Activated T-helper 17 cell treated with anti-CD3 and anti-CD28 coated beads, Interleukin-2, amount 50 U/mL, for 72 hours (primary cell): ENCODE measurements around the gene FANK1. TPM values are rescaled to one million over a fixed set of nuclear protein-coding genes. Genes with fewer than 3 reads are reported as not detected.
"Not testable (repeated sequence)": the region's sequence is repeated elsewhere in the genome, so short reads cannot be mapped to it uniquely, and the experiment has no call there.

Experiments
- ATAC-seq: fragments of 150-1000 bp; cut with Tn5 transposase; replicated peaks from 2 replicates; pipeline ENCODE4 v1.10.0; 2021; ENCODE audit warnings: mild to moderate bottlenecking, moderate library complexity
- H3K27ac Mint-ChIP-seq: one replicate; pipeline ENCODE4 v1.8.0; 2022; ENCODE audit warnings: mixed read lengths
- H3K27me3 Mint-ChIP-seq: one replicate; pipeline ENCODE4 v1.8.0; 2022; ENCODE audit warnings: mixed read lengths
- H3K36me3 Mint-ChIP-seq: one replicate; pipeline ENCODE4 v1.8.0; 2022; ENCODE audit warnings: low read depth, mild to moderate bottlenecking, mixed read lengths
- H3K4me1 Mint-ChIP-seq: one replicate; pipeline ENCODE4 v1.8.0; 2022; ENCODE audit warnings: mixed read lengths
- H3K4me3 Mint-ChIP-seq: one replicate; pipeline ENCODE4 v1.8.0; 2022; ENCODE audit warnings: mild to moderate bottlenecking, mixed read lengths
- H3K9me3 Mint-ChIP-seq: one replicate; pipeline ENCODE4 v1.8.0; 2022; ENCODE audit warnings: mixed read lengths
- total RNA-seq, 2 donors: library from RNA; stranded (reverse); gene quantifications; one replicate each; pipeline ENCODE4 v1.2.3, GENCODE V29; 2022

The FANK1 gene
- total RNA-seq, 2 donors from 2014 or later, result 1.2 to 4.7 TPM

DNA sequence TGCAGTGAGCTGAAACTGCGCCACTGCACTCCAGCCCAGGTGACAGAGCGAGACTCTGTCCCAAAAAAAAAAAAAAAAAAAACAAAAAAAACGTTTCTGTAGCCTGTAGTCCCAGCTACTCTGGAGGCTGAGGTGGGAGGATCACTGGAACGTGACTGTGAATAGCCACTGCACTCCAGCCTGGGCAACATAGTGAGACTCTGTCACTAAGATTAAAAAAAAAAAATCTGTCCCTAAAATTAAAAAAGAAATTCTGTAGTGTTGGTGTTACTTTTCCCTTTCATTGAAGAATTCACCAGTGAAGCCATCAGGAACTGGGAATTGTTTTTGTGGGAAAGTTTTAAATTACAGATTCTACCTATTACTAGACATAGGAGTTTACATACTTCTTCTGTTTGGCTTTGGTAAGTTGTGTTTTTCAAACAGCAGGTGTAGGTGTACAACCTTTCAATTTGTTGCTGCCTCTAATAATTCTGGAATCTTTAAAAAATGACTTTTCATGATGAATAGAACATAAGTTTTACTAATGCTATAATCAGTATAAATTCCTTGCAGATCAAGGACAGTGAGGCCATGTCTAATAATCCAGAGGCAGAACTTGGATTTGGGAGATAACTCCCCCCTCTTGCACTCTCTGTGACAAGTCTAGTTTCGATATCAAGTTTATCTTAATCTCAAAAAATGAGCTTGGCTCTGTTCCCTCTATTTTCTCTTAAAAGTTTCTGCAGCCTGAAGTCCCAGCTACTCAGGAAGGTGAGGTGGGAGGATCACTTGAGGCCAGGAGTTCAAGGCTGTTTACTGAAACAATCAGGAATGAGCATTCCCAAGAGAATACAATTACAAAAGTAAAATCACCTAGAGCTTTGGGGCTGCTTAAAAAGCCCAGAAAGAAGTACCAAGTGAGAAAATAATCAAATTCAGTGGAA is 9.0 kb downstream of the FANK1 start:
- not testable (repeated sequence) for H3K4me3 Mint-ChIP-seq, H3K9me3 Mint-ChIP-seq, H3K4me1 Mint-ChIP-seq, H3K27ac Mint-ChIP-seq, ATAC-seq, H3K36me3 Mint-ChIP-seq
- H3K27me3 Mint-ChIP-seq, result peaks cover 11% of the 10 kb centered on the region

GRCh38 chr10:125907598-125907997 is 11.2 kb downstream of the FANK1 start:
- not testable (repeated sequence) for H3K27ac Mint-ChIP-seq, H3K9me3 Mint-ChIP-seq, ATAC-seq, H3K4me3 Mint-ChIP-seq, H3K4me1 Mint-ChIP-seq, H3K36me3 Mint-ChIP-seq
- H3K27me3 Mint-ChIP-seq, result peaks cover 10% of the 10 kb centered on the region

- H3K4me3 Mint-ChIP-seq, ATAC-seq, H3K9me3 Mint-ChIP-seq, H3K36me3 Mint-ChIP-seq, H3K4me1 Mint-ChIP-seq, H3K27ac Mint-ChIP-seq: not testable (repeated sequence)
- H3K27me3 Mint-ChIP-seq, result peaks cover 10% of the 10 kb centered on the region
Observed at GRCh38 chr10:125908813-125909212, 12.4 kb downstream of the FANK1 start.

DNA sequence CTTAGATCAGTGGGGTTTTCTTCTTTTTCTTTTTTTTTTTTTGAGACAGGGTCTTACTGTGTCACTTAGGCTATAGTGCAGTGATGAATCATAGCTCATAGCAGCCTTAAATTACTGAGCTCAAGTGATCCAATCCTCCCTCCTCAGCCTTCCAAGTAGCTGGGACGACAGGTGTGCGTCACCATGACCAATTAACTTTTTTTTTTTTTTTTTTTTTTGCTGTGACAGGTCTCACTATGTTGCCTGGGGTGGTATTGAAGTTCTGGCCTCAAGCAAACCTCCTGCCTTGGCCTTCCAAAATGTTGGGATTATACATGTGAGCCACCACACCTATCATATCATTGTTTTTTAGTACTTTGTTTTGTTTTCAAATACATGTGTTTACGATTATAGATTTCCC is 13.1 kb downstream of the FANK1 start:
- not testable (repeated sequence) for ATAC-seq, H3K9me3 Mint-ChIP-seq, H3K27ac Mint-ChIP-seq, H3K36me3 Mint-ChIP-seq, H3K4me1 Mint-ChIP-seq, H3K4me3 Mint-ChIP-seq
- peaks cover 10% of the 10 kb centered on the region for H3K27me3 Mint-ChIP-seq

GRCh38 chr10:125911145-125911544 is 14.8 kb downstream of the FANK1 start:
- ATAC-seq, result no peak
- Mint-ChIP-seq H3K9me3 (peaks cover 3% of the 10 kb centered on the region), H3K36me3 (no peaks in the 10 kb centered on the region), H3K4me3 (no peak overlapping the region), H3K27ac (no peak overlapping the region), H3K4me1 (no peaks in the 10 kb centered on the region), H3K27me3 (peaks cover 10% of the 10 kb centered on the region)

GRCh38 chr10:125911990-125912389 is 15.6 kb downstream of the FANK1 start:
- no peaks in the 10 kb centered on the region for H3K36me3 Mint-ChIP-seq
- ATAC-seq, result no peak

GRCh38 chr10:125913277-125913676 is 16.9 kb downstream of the FANK1 start:
- not testable (repeated sequence) for ATAC-seq, H3K36me3 Mint-ChIP-seq, H3K4me3 Mint-ChIP-seq, H3K4me1 Mint-ChIP-seq, H3K9me3 Mint-ChIP-seq, H3K27ac Mint-ChIP-seq, H3K27me3 Mint-ChIP-seq

More at GRCh38 chr10:125911990-125912389, 15.6 kb downstream of the FANK1 start:
- Mint-ChIP-seq H3K4me3 (no peak overlapping the region), H3K27me3 (peaks cover 10% of the 10 kb centered on the region), H3K9me3 (peaks cover 3% of the 10 kb centered on the region), H3K4me1 (no peaks in the 10 kb centered on the region), H3K27ac (no peak overlapping the region)

DNA sequence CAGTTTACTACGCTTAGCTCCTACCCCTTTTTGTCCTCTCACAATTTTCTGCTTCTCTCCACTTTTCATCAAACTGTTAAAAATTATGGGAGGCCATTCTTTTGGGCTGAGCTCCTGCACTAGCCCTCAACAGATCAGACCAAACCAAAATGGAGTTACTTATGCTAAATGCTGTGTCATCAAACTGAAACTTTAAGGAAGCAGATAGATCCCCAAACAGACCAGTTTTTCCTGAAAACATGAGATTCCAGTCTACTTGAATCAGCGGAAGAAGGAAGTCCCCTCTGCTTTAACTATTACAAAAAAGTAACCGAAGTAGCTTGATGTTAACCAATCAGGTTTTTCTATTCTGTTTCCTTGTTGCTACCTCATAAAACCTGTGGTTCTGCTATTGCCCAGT is 20.6 kb downstream of the FANK1 start:
- no peak for ATAC-seq
- peaks cover 3% of the 10 kb centered on the region for H3K27me3 Mint-ChIP-seq
- H3K4me1 Mint-ChIP-seq, result no peaks in the 10 kb centered on the region
- no peaks in the 10 kb centered on the region for H3K9me3 Mint-ChIP-seq
- H3K36me3 Mint-ChIP-seq, result no peaks in the 10 kb centered on the region
- H3K27ac Mint-ChIP-seq, result no peak overlapping the region
- H3K4me3 Mint-ChIP-seq, result no peak overlapping the region

- H3K27me3 Mint-ChIP-seq, ATAC-seq, H3K4me3 Mint-ChIP-seq, H3K4me1 Mint-ChIP-seq, H3K27ac Mint-ChIP-seq, H3K36me3 Mint-ChIP-seq, H3K9me3 Mint-ChIP-seq: not testable (repeated sequence)
Observed at GRCh38 chr10:125917704-125918361, 21.5 kb downstream of the FANK1 start.

GRCh38 chr10:125921643-125922306 is 25.4 kb downstream of the FANK1 start:
- not testable (repeated sequence) for H3K4me1 Mint-ChIP-seq, H3K4me3 Mint-ChIP-seq, ATAC-seq, H3K9me3 Mint-ChIP-seq, H3K36me3 Mint-ChIP-seq, H3K27ac Mint-ChIP-seq, H3K27me3 Mint-ChIP-seq

DNA sequence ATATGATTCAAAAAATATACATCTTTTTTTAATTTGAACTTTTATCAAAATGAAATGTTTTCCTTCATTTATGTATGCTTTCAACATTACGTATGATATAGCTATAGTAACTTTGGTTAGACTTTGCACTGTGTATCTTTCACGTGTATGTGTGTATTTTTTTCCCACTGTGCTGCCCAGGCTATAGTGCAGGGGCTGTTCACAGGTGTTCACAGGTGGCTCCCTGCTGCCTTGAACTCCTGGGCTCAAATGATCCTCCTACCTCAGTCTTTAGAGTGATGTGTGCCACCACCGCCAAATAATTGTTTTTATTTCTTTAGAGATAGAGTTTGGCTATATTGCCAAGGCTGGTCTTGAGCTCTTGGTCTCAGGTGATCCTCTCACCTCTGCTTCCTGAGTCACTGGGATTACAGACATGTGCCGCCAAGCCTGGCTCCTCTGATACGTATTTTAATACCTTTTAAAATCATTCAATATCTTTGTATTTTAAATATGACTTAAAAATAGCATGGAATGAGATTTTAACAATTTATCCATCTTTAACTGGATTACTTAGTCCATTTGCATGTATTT is 29.0 kb downstream of the FANK1 start:
- no peaks in the 10 kb centered on the region for H3K9me3 Mint-ChIP-seq
- H3K4me1 Mint-ChIP-seq, result no peaks in the 10 kb centered on the region
- H3K4me3 Mint-ChIP-seq, result no peak overlapping the region
- no peak for ATAC-seq
- H3K27me3 Mint-ChIP-seq, result no peaks in the 10 kb centered on the region
- H3K27ac Mint-ChIP-seq, result no peak overlapping the region
- H3K36me3 Mint-ChIP-seq, result no peaks in the 10 kb centered on the region

GRCh38 chr10:125926247-125926646 is 29.9 kb downstream of the FANK1 start:
- Mint-ChIP-seq H3K4me3 (no peak overlapping the region), H3K27me3 (no peaks in the 10 kb centered on the region), H3K4me1 (no peaks in the 10 kb centered on the region), H3K27ac (no peak overlapping the region), H3K36me3 (no peaks in the 10 kb centered on the region), H3K9me3 (no peaks in the 10 kb centered on the region)
- no peak for ATAC-seq

DNA sequence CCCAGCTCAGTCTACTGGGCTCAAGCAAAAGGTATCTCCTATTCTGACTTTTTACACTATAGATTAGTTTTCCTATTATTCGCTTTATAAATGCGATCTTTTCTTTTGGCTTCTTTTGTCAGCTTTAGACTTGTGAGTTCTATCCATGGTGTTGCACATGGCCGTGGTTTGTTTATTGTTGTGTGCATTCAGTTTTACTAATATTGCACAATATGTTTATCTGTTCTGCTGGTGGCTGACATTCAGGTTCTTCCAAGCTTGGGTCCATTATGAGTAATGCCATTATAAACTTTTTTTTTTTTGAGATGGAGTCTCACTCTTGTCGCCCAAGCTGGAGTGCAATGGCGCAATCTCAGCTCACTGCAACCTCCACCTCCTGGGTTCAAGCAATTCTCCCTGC is 30.9 kb downstream of the FANK1 start:
- ATAC-seq, H3K4me1 Mint-ChIP-seq, H3K27me3 Mint-ChIP-seq, H3K27ac Mint-ChIP-seq, H3K36me3 Mint-ChIP-seq, H3K4me3 Mint-ChIP-seq, H3K9me3 Mint-ChIP-seq: not testable (repeated sequence)

DNA sequence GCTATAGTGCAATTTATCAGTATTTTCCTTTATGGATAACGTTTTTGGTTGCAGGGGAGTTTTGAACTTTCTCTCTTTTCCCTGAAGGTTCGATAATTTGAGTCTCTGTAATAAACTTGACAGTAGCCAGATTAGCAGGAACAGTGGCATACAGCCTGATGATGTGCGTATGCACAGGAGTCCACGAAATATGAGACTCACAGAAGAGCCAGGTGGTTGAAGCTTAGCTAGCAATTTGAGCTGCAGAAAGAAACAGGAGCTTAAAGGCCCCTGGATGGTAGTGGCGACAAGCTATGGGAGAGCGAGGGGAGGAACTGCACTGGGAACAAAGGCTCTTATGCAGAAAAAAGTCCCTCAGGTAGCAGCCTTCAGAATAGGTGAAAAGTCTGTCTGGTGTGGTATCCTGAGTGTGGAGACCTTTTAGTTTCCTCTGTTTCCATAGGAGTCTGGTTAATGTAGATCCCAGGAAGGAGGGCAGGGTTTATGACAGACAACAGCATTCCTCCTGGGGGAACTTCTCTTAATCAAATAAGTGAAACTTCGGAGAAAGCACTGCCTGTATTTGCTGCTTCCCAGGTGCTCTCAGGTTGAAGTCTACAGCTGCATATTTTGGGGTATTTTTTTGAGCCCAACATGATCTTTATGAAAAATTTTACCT is 32.7 kb downstream of the FANK1 start:
- Mint-ChIP-seq H3K9me3 (no peaks in the 10 kb centered on the region), H3K36me3 (no peaks in the 10 kb centered on the region), H3K27me3 (peaks cover 16% of the 10 kb centered on the region), H3K4me3 (no peak overlapping the region), H3K27ac (no peak overlapping the region), H3K4me1 (no peaks in the 10 kb centered on the region)
- ATAC-seq, result no peak
